GM21447 (cell line): ENCODE data around the gene SLC8B1.

Experiments
- ATAC-seq: cut with Tn5 transposase; IDR thresholded peaks from one replicate; pipeline ENCODE4 v1.9.1; 2021; ENCODE audit not compliant: unreplicated experiment

SLC8B1 gene

GRCh38 chr12:113249546-113249945 is 85.4 kb downstream of the SLC8B1 start:
- ATAC-seq, result no peak

- no peak for ATAC-seq
Measured at GRCh38 chr12:113248842-113249435, 86.0 kb downstream of the SLC8B1 start.
